ENCODE results near the gene TBX3. TPM values are rescaled to one million over a fixed set of nuclear protein-coding genes. Genes with fewer than 3 reads are reported as not detected.

TBX3 gene
- total and polyA plus RNA-seq, 10 of the 15 experiments (the other 5 are each of a cell fraction or from before 2014, with no cell fraction given) = 0.04 to 0.28 (median 0.08) TPM; not detected in 7

- Histone ChIP-seq H3K9me3 (replicated peaks; ENCODE audit: control insufficient read depth, insufficient read depth, low read length) (no peaks in the 10 kb centered on the region; the same call in 2 of the 3 replicates), H3K36me3 (ENCODE audit: control insufficient read depth in 2 of 2, insufficient read depth in 2 of 2, low read length in 1 of 2) (no peaks in the 10 kb centered on the region), H3K27me3 (replicated peaks in 1 of 2; ENCODE audit: control insufficient read depth in 2 of 2, insufficient read depth in 2 of 2, low read length in 1 of 2) (peaks cover 2 to 20% of the 10 kb centered on the region in 2 experiments), H3K4me1 (ENCODE audit: control insufficient read depth, insufficient read depth, low read length) (no peaks in the 10 kb centered on the region), H4K20me1 (ENCODE audit: control insufficient read depth, insufficient read depth) (no peaks in the 10 kb centered on the region), H3K27ac (ENCODE audit: control insufficient read depth, insufficient read depth) (no peak overlapping the region), H2AFZ (ENCODE audit: control insufficient read depth, low read depth, low read length) (no peak overlapping the region), H3K79me2 (ENCODE audit: control insufficient read depth, insufficient read depth, low read length) (no peaks in the 10 kb centered on the region), H3K4me2 (ENCODE audit: control insufficient read depth, insufficient read depth) (no peak overlapping the region), H3K4me3 (no peak overlapping the region), H3K9ac (ENCODE audit: control insufficient read depth, insufficient read depth, low read length) (no peak overlapping the region)
- ATAC-seq = no peak
- in situ Hi-C loops (cut with MboI) = no loop called here
- FAIRE-seq = no peak
- intact Hi-C loops (cut with micrococcal nuclease; ENCODE audit: unreplicated experiment) = no loop called here
- no TSS peak for BruUV-seq (replicated peaks)
- ChIA-PET CTCF (no interaction called here), SMC1A (ENCODE audit: uncharacterized antibody, unreplicated experiment) (no interaction called here), POLR2A (no interaction called here), RAD21 (ENCODE audit: unreplicated experiment) (no interaction called here)
- no peak for DNase-seq (ENCODE audit: low read depth, low spot score)
- no peak for TF ChIP-seq ZBTB4 (CRISPR knock-in tag; IDR thresholded peaks at IDR 0.05)
- TF ChIP-seq MYC (IDR thresholded peaks at IDR 0.05; ENCODE audit: insufficient read depth, insufficient read length, insufficient replicate concordance, low read length, severe bottlenecking) = no peak
- no peak for TF ChIP-seq ATF7 (IDR thresholded peaks at IDR 0.05; ENCODE audit: low read depth)
- no peak for TF ChIP-seq YBX1 (IDR thresholded peaks at IDR 0.05)
- no peak for TF ChIP-seq ZNF217 (IDR thresholded peaks at IDR 0.05)
- no peak for TF ChIP-seq ATF3 (IDR thresholded peaks at IDR 0.05; ENCODE audit: borderline replicate concordance, extremely low read depth, low read depth, low read length)
- TF ChIP-seq ATF2 (IDR thresholded peaks at IDR 0.05; ENCODE audit: low read length) = no peak
- no peak for TF ChIP-seq STAT1 (conservative IDR thresholded peaks at IDR 0.05)
- no peak for TF ChIP-seq NR2C1 (IDR thresholded peaks at IDR 0.05)
- TF ChIP-seq CREB1 (IDR thresholded peaks at IDR 0.05; ENCODE audit: low read depth) = no peak
- TF ChIP-seq ZNF622 (IDR thresholded peaks at IDR 0.05) = no peak
- 21% methylated on average over 11 of the region's 11 CpGs for WGBS (ENCODE audit: insufficient coverage, insufficient replicate concordance, low lambda C conversion rate, missing lambda C conversion rate)
Observed at GRCh38 chr12:114679942-114680341, 4.0 kb downstream of the TBX3 start.
